SH-SY5Y (cell line): ENCODE measurements around the gene AGAP1.

ENCODE experiments used
- GATA2 ChIP-seq: IDR thresholded peaks from 2 replicates; pipeline ENCODE4 v1.6.1; 2011; ENCODE audit warnings: mild to moderate bottlenecking, low read depth, low read length
- GATA3 ChIP-seq: IDR thresholded peaks from 2 replicates; pipeline ENCODE4 v1.6.1; 2011; ENCODE audit warnings: low read depth, mild to moderate bottlenecking, low read length, moderate library complexity

AGAP1 gene

DNA sequence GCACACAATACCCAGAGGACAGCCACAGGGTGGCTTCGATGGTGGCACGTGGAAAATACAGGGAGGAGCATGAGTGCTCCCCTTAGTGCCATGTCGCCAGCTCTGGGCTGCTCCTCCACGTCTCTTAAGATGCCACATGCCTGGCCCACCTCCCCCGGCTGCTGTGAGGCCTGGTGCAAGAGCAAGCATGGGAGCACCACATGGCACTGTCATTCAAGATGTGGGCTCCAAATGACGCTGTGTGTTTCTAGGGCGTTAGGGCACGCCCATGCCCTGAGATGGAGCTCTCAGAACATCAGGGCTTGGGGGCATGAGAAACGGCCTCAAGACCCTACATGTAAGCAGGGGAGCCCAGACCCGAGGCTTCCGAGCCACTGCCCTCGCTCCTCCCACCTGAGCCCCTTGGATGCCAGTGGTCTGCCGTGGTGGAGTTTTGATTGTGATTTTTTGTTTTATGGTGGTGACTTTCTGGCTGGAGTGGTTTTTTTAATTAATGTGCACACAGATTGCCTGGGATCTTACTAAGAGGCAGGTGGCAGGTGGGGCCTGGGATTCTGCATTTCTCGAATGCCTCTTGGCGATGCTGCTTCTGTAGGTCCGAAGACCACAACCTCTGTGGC is 435.0 kb downstream of the AGAP1 start:
- TF ChIP-seq GATA2 = no peak
- TF ChIP-seq GATA3 = no peak

DNA sequence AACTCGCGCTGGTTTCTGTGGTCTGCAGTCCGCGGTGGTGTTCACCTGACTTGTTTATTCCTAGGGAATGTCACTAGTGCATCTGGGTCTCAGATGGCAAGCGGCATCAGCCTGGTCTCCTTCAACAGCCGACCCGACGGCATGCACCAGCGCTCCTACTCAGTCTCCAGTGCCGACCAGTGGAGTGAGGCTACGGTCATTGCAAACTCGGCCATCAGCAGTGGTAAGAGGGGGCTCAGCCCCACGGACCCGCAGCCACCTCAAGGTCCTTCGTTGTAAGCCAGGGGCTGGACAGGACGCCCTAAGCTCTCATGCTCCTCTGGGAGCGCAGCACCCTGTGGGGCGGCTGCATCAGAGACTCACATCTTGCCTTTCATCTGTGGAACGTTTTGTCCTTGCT is 436.9 kb downstream of the AGAP1 start:
- TF ChIP-seq GATA2 (no peak), GATA3 (no peak)

DNA sequence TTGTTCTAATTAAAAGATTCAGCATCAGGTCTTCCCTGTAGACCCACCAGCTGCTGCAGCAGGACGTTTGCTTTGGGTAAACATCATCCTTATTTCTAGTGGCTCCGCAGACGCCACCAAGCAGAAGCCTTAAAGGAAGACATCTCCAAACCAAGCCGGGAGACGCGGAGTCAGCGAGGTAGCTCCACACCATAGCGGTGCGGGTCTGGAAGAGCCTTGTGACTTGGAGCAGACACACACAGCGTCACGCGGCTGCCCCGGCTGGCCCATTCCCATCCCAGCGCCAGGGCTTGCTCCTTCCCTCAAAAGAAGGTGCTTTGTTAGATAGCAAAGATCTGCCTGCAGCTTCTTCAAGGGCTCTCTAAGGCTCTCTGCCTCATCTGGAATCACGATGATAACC is 437.8 kb downstream of the AGAP1 start:
- TF ChIP-seq GATA3 (no peak), GATA2 (no peak)

DNA sequence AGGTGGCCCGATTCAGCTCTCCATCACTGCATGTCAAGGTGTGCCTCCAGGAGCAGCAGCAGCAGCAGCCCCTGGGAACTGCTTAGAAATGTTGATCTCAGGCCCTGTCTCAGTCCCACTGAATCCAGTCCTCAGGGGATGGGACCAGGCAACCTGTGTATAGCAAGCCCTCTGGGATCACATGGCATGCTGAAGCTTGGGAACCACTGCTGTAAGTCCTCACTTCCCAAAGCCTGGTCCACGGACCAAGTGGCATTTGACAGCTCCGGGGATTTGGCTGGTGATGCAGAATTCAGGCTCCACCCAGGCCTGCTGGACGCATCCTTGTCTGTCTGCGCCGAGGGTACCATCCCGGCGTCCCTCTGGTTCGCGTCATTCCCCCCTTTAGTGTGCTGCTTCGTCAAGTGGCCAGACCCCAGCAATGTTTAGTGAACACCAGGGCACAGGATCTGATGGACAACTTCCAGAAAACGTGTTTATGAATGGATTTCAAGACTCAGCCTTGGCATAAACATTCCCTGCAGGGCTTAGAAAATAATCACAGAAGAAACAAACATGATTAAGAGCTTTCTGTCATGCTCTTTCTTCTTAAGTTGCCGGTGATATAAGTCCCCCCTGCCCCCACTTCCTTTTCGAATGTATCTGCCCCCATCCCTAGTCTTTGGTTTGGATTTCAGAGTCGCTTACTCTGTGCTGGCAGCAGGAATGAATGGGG is 440.4 kb downstream of the AGAP1 start:
- TF ChIP-seq GATA2 (no peak), GATA3 (no peak)

DNA sequence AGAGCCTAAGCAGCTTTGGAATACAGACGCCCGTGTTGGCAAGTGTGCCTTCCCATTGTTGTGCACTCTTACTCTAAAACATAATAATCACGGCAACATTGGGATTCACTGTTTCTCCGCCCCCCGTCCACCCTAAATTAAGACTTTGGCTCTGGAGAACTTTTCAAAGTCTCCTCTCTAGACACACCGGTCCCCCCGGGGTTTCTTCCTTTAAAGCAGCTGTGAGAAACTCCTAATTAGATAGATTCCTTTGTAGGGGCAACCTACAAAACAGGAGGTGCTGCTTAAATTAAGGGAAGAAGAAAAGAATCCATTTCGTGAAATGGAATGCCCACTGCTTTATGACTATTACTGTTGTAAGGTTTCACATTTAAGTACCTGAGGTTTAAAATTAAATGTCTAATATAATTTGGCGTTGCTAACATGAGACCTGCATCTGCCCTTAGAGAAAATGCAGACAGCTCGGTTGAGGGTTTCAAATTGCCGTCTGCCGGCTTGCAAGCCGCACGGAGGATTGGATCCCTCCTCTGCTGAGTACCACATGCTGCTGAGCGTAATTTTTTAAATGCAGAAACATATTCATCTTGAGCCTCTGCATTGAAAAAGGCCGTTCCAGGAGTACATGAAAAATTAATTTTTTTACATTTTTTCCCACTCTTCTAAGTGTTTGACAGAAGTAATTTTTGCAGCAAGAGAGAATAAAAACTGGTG is 441.1 kb downstream of the AGAP1 start:
- TF ChIP-seq GATA2 (no peak), GATA3 (no peak)

DNA sequence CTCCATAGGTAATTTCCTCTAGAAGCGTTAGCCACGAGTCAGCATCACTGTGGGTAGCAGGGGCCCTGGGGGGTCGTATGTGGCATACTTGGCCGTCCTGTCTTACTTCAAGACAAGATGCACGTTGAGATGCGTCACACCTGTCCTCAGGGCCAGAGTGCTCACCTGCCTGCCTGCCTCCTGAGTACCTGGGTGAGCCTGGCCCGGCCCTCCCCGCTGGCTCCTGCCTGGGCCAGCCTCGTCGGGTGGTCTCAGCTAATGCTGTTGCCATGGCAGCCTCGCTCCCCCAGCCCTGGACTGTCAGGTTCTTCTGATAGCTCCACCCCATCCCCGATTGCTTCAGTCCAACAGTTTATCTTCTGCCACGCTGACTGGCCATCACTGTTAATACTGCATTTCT is 441.9 kb downstream of the AGAP1 start:
- TF ChIP-seq GATA3 (no peak), GATA2 (no peak)

DNA sequence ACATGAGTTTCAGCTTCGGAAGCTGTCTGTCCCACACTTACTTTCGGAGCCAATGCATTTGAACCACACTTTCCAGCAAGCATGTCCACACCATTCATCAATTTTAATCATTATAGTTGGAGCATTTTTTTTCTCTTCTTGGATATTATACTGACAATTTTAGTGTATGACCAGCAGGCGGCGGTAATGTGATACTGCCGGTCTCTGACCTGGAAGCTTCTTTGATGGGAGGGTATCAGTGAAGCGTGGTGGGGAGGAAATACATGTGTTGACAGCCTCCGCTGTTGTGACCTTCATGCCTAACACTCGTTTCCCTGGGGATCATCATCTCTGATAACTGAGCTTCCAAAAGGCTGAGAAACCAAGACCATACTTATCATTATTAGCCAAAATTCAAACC is 442.6 kb downstream of the AGAP1 start:
- no peak for TF ChIP-seq GATA3
- TF ChIP-seq GATA2 = no peak

DNA sequence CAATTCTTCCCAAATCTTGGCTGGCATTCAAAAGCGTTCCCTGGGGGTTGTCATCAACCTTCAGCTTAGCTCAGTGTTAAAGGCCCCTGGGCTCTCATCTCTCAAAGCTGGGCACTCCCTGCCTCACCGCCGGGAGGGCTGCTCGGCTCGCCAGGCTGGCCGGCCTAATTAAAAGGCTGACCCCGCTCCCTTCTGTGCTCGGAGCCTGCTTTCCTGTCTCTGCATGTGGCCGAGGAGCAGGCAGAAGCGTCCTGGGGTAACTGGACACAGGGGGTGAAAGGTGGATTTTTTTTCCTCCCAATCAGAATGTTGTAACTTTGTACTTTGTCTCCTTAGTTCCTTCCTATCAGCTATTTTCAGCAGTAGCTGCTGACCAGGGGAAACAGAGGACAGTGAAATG is 443.2 kb downstream of the AGAP1 start:
- TF ChIP-seq GATA3 (no peak), GATA2 (no peak)

DNA sequence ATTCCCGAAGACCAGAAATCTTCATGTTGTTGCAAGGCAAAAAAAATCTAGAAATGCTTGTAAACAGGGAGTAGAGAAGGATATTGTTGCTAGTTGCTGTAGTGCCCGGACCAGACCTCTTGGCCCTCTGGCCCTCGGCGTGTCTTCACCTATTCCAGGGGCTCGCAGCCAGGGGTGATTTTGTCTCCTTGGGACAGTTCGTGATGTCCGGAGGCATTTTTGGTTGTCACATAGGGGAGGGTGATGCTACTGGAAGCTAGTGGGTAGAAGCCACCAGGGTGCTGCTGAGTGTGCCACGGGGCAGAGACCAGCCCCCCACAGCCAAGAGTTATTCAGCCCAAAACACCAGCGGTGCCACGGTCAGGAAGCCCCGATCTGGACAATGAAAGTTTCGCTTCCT is 443.7 kb downstream of the AGAP1 start:
- TF ChIP-seq GATA3 = no peak
- TF ChIP-seq GATA2 = no peak

DNA sequence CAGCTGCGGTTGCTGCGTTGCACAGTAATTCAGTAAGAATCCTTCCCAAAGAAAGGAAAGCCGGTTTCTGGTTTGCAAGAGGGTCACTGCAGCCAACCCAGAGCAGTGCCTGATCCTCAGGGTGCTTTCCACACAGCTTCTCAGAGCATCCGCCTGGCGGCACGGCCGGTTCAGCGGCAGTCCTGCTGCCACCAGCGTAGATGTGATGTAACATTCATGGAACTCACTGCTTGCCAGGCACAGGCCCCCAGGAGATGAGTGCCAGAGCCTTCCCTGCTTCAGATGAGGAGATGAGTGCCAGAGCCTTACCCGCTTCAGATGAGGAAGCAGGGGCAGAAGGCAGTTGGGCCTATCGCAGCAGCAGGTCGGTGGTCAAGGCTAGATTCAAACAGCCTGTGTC is 444.1 kb downstream of the AGAP1 start:
- TF ChIP-seq GATA2 (no peak), GATA3 (no peak)

DNA sequence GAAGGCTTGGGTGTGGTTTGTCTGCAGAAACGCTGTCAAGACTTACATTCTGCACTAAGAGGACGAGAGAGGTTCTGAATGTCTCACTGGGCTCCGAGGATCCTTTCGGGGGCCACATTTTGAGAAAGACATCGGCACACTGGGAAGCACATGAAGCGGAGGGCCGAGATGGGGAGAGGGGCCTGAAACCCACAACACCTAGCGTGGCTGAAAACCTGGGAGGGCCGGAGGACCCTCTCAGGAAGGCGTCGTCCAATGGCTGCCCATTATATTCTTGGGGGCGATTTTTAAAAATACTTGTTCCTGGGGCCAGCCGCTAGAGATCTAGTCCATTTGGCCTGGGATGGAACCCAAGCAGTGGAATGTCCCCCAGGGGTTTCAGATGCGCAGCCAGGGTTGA is 444.8 kb downstream of the AGAP1 start:
- no peak for TF ChIP-seq GATA2
- no peak for TF ChIP-seq GATA3

DNA sequence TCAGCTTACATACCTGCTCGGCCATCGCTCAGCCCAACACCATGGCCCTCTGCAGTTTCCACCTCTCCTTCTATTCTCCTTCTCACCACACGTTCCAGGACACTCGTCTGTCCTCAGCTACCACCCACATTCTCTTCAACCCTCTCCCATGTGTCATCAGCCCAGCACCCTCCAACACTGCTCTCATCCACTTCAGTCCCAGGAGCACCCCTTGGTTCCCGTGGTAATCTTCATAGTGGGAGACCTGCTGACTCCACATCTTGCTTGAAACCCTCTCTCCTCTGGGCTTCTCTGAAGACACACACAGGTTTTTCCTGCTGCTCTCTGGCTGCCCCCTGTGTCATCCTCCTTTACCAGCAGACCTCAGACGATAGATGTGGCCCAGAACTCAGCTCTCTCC is 445.6 kb downstream of the AGAP1 start:
- TF ChIP-seq GATA2 (no peak), GATA3 (no peak)

DNA sequence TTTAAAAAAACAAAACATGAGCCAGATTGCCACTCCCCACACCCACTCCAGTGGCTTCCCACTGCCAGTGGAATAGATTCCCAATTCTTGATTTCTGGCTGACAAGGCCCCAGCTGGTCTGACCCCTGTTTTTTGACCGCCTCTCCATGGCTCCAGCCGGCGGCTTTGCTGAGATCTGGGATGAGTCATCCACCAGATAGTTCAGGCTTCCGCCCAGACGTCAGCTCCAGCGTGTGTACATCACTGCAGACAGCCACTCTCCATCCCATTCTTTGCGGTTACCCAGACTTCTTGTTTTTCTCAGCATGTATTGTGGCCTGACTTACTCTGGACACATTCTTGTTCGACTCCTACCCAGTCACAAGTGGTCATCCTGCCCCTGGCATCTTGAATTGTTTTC is 446.5 kb downstream of the AGAP1 start:
- TF ChIP-seq GATA3 (no peak), GATA2 (no peak)

DNA sequence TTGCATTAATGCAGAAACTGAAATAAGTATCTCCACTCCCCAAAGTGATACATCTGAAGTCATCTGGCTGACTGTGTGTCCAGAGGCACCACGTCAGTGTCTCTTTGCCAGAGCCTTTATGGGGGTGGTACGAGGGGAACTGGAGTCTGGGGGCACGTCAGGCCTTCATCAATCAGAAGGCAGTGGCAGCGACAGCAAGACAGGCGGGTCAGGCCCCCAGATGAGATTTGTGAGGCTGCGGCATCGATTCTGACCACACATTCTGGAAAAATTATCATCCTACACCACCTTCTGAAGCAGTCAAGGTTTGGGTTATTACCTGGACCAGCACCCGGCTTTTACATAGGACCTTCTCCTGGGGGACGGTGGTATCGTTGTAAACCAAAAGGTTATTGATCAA is 450.7 kb downstream of the AGAP1 start:
- TF ChIP-seq GATA2 (no peak), GATA3 (no peak)

DNA sequence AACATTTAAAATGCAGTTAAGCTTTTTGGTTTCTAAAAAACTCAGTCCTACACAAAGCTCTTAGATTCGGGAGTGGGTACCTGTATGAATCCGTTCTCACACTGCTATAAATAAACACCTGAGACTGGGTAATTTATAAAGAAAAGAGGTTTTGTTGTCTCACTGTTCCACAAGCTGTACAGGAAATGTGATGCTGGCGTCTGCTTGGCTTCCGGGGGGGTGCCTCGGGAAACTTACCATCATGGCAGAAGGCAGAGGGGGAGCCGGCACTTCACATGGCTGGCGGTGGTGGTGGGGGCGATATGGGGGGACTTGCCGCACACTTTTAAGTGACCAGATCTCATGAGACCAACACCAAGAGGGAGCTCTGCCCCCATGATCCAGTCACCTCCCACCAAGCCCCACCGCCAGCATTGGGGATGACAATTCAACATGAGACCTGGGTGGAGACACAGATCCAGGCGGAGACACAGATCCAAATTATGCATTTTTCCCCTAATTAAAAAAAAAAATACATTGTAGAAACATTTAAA is 451.8 kb downstream of the AGAP1 start:
- TF ChIP-seq GATA2 (no peak), GATA3 (no peak)
